Endothelial cell of umbilical vein (primary cell): ENCODE results near the gene OLFM1. TPM values are rescaled to one million over a fixed set of nuclear protein-coding genes. Genes with fewer than 3 reads are reported as not detected.

ENCODE experiments used
- BruUV-seq: library from RNA; stranded (reverse); fragments of 400-500 nt; replicated peaks from 2 replicates; lab custom pipeline; 2021; lab: Mats Ljungman, UMichigan
- CTCF ChIA-PET: fragments of 300-600, 350-600 bp; sonication (Branson Sonifier 250); formaldehyde crosslinking; loops from one replicate; lab custom pipeline; 2021; ENCODE audit warnings: antibody characterized with exemption, inconsistent platforms; lab: Charles Lee
- POLR2A ChIA-PET: fragments of 300-600, 350-600 bp; sonication (Branson Sonifier 250); formaldehyde crosslinking; loops from one replicate; lab custom pipeline; 2021; ENCODE audit warnings: antibody characterized with exemption, inconsistent platforms; lab: Charles Lee
- DNase-seq: peaks from one replicate; pipeline ENCODE4 v3.0.0-alpha.2; 2011; ENCODE audit warnings: low read depth, low spot score
- FAIRE-seq: peaks from 2 replicates; lab custom pipeline; 2011; peaks lifted over from hg19 to GRCh38; lab: Jason Lieb, UNC
- H2AFZ ChIP-seq: 2 replicates; pipeline ENCODE4 v1.6.0; 2012; ENCODE audit warnings: low read depth, low read length, control low read depth, inconsistent platforms
- H3K27ac ChIP-seq: 2 replicates; pipeline ENCODE4 v1.5.1; 2011; ENCODE audit warnings: low read depth, mild to moderate bottlenecking, control low read depth, low read length, moderate library complexity; ENCODE audit not compliant: insufficient read depth
- H3K27me3 ChIP-seq, 2 experiments: 2 replicates each; pipeline versions ENCODE4 v1.6.0 to v1.6.1; 2011; ENCODE audit warnings: low read length in 2 of 2, mixed read lengths in 1 of 2; ENCODE audit not compliant: control insufficient read depth in 2 of 2, insufficient read depth in 2 of 2
- H3K36me3 ChIP-seq, 2 experiments: 2 replicates in 1 of 2; 3 replicates in 1 of 2; pipeline ENCODE4 v1.5.1; 2011; ENCODE audit warnings: low read length in 2 of 2, mild to moderate bottlenecking in 1 of 2, moderate library complexity in 1 of 2; ENCODE audit not compliant: control insufficient read depth in 2 of 2, insufficient read depth in 2 of 2; ENCODE audit errors: extremely low read depth in 1 of 2
- H3K4me1 ChIP-seq: 3 replicates; pipeline ENCODE4 v1.5.1; 2011; ENCODE audit warnings: mild to moderate bottlenecking, low read length; ENCODE audit not compliant: control insufficient read depth, insufficient read depth; ENCODE audit errors: extremely low read depth
- H3K4me2 ChIP-seq: 2 replicates; pipeline ENCODE4 v1.6.1; 2011; ENCODE audit warnings: low read length, control low read depth, mixed read lengths; ENCODE audit not compliant: insufficient read depth
- H3K4me3 ChIP-seq, 3 experiments: fragments of 200-600 bp in 1 of 3; sonication (generic), shearing (Covaris generic) in 1 of 3; replicated peaks in 1 of 3; 2 replicates each; pipeline ENCODE4 v1.5.1; 2011 to 2016; ENCODE audit warnings: control low read depth in 3 of 3, low read length in 3 of 3, mild to moderate bottlenecking in 2 of 3, inconsistent platforms in 1 of 3, low read depth in 1 of 3, moderate library complexity in 1 of 3; ENCODE audit not compliant: insufficient read depth in 1 of 3
- H3K79me2 ChIP-seq: 2 replicates; pipeline ENCODE4 v1.6.0; 2012; ENCODE audit warnings: low read length, inconsistent platforms; ENCODE audit not compliant: control insufficient read depth, insufficient read depth
- H3K9ac ChIP-seq: replicated peaks from 2 replicates; pipeline ENCODE3; 2011; ENCODE audit warnings: low read length, control low read depth; ENCODE audit not compliant: insufficient read depth; ENCODE audit errors: extremely low read depth
- H3K9me1 ChIP-seq: replicated peaks from 3 replicates; pipeline ENCODE4 v1.6.0; 2011; ENCODE audit warnings: mild to moderate bottlenecking, low read length; ENCODE audit not compliant: control insufficient read depth, insufficient read depth; ENCODE audit errors: extremely low read depth
- H3K9me3 ChIP-seq: replicated peaks from 2 replicates; pipeline ENCODE4 v1.5.1; 2012; ENCODE audit warnings: low read length, inconsistent platforms; ENCODE audit not compliant: control insufficient read depth, insufficient read depth
- H4K20me1 ChIP-seq: replicated peaks from 2 replicates; pipeline ENCODE3; 2011; ENCODE audit warnings: mild to moderate bottlenecking, low read length; ENCODE audit not compliant: control insufficient read depth, insufficient read depth; ENCODE audit errors: extremely low read depth
- EZH2 ChIP-seq: IDR thresholded peaks from 2 replicates; pipeline ENCODE4 v1.6.1; 2012; ENCODE audit warnings: borderline replicate concordance, low read depth, mild to moderate bottlenecking, moderate library complexity, low read length, inconsistent platforms; ENCODE audit not compliant: severe bottlenecking
- FOS ChIP-seq: IDR thresholded peaks from 2 replicates; pipeline ENCODE4 v1.6.1; 2011; ENCODE audit warnings: mild to moderate bottlenecking, low read length, moderate library complexity, borderline replicate concordance; ENCODE audit not compliant: insufficient read depth
- GATA2 ChIP-seq: IDR thresholded peaks from 2 replicates; pipeline ENCODE4 v1.7.0; 2011; ENCODE audit warnings: low read depth, mild to moderate bottlenecking, moderate library complexity, mixed read lengths, low read length; ENCODE audit not compliant: insufficient read length, insufficient read depth
- JUN ChIP-seq: IDR thresholded peaks from 2 replicates; pipeline ENCODE4 v1.6.1; 2011; ENCODE audit warnings: borderline replicate concordance, low read depth; ENCODE audit not compliant: insufficient read length, insufficient read depth
- MAX ChIP-seq: IDR thresholded peaks from 2 replicates; pipeline ENCODE4 v1.6.1; 2011; ENCODE audit not compliant: insufficient read depth, insufficient read length
- MYC ChIP-seq: IDR thresholded peaks from one replicate; pipeline ENCODE4 v1.6.1; 2011; ENCODE audit warnings: mild to moderate bottlenecking, low read depth, low read length
- POLR2A ChIP-seq: IDR thresholded peaks from 2 replicates; pipeline ENCODE4 v1.6.1; 2012; ENCODE audit warnings: low read depth, mild to moderate bottlenecking, control low read depth, low read length
- POLR2AphosphoS5 ChIP-seq: IDR thresholded peaks from 2 replicates; pipeline ENCODE4 v1.6.1; 2012; ENCODE audit warnings: low read depth, mild to moderate bottlenecking, control low read depth, low read length, moderate library complexity; ENCODE audit not compliant: insufficient read depth
- dilution Hi-C: fragments of 300-500 bp; cut with MboI; formaldehyde crosslinking; loops from one replicate; pipeline ENCODE4 v1.15.0; 2019; ENCODE audit warnings: low sequenced_read_pairs; ENCODE audit not compliant: extremely low pct_ligation_motif_present
- intact Hi-C: fragments of 100-400 bp; cut with micrococcal nuclease; formaldehyde crosslinking; loops from one replicate; pipeline ENCODE4 v1.10.0; 2022
- polyA plus RNA-seq, 4 experiments: library from polyadenylated mRNA; depleted of rRNA in 3 of 4; stranded (reverse) in 3 of 4; unstranded in 1 of 4; fragments of >200 nt; gene quantifications; 2 replicates each; pipeline versions ENCODE4 v1.2.1 to v1.2.3, GENCODE V29; 2011 to 2012; ENCODE audit warnings: missing spikeins in 1 of 4
- total RNA-seq: library from RNA; stranded (reverse); gene quantifications from 2 replicates; pipeline ENCODE4 v1.2.3, GENCODE V29; 2021
- TF ChIP-seq, protein P1 (sequence below), 2 donors: IDR thresholded peaks; 1 replicate in 1 of 2; 2 replicates in 1 of 2; pipeline ENCODE4 v1.5.1; 2011; ENCODE audit warnings: low read length in 2 of 2, mild to moderate bottlenecking in 2 of 2, moderate library complexity in 2 of 2, control low read depth in 1 of 2, inconsistent platforms in 1 of 2, low read depth in 1 of 2; ENCODE audit not compliant: insufficient read depth in 1 of 2; ENCODE audit errors: extremely low read depth in 1 of 2

OLFM1 gene
- total and polyA plus RNA-seq, 2 donors (not counting 3 experiments of a cell fraction or from before 2014, with no cell fraction given), result 0.07 to 0.95 TPM

GRCh38 chr9:135166565-135166964 is 79.1 kb downstream of the OLFM1 start:
- FAIRE-seq (no peak), DNase-seq (no peak)
- no peaks in the 10 kb centered on the region for H3K9me1 ChIP-seq
- ChIA-PET POLR2A (no interaction called here), CTCF (no interaction called here)
- no peaks in the 10 kb centered on the region for H4K20me1 ChIP-seq
- intact Hi-C loops, result no loop called here
- H3K27me3 ChIP-seq, result no peaks in the 10 kb centered on the region
- H3K9ac ChIP-seq, result no peak overlapping the region
- no peaks in the 10 kb centered on the region for H3K36me3 ChIP-seq
- no peak overlapping the region for H2AFZ ChIP-seq
- no TSS peak for BruUV-seq
- H3K79me2 ChIP-seq, result no peaks in the 10 kb centered on the region
- H3K4me2 ChIP-seq, result no peak overlapping the region
- no peak overlapping the region for H3K4me3 ChIP-seq
- dilution Hi-C loops, result no loop called here
- H3K9me3 ChIP-seq, result peaks cover 2% of the 10 kb centered on the region
- H3K4me1 ChIP-seq, result no peaks in the 10 kb centered on the region
- H3K27ac ChIP-seq, result no peak overlapping the region
- TF ChIP-seq POLR2A (no peak), JUN (no peak), FOS (no peak), EZH2 (no peak), MAX (no peak), MYC (no peak), POLR2AphosphoS5 (no peak), GATA2 (no peak)
- TF ChIP-seq, protein P1, sequence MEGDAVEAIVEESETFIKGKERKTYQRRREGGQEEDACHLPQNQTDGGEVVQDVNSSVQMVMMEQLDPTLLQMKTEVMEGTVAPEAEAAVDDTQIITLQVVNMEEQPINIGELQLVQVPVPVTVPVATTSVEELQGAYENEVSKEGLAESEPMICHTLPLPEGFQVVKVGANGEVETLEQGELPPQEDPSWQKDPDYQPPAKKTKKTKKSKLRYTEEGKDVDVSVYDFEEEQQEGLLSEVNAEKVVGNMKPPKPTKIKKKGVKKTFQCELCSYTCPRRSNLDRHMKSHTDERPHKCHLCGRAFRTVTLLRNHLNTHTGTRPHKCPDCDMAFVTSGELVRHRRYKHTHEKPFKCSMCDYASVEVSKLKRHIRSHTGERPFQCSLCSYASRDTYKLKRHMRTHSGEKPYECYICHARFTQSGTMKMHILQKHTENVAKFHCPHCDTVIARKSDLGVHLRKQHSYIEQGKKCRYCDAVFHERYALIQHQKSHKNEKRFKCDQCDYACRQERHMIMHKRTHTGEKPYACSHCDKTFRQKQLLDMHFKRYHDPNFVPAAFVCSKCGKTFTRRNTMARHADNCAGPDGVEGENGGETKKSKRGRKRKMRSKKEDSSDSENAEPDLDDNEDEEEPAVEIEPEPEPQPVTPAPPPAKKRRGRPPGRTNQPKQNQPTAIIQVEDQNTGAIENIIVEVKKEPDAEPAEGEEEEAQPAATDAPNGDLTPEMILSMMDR (IDR thresholded peaks at IDR 0.05; ENCODE audit: extremely low read depth in 1 of 2, insufficient read depth in 1 of 2, low read depth in 1 of 2, low read length in 2 of 2), result no peak
